Body of pancreas (tissue), 4 donors: Measurements from ENCODE around the gene BRWD1. TPM values are rescaled to one million over a fixed set of nuclear protein-coding genes. Genes with fewer than 3 reads are reported as not detected.
A peak's percentile ranks its signal among the peaks of the same experiment; 100 is the strongest.

ENCODE experiments used
- ATAC-seq: fragments of 150-250 bp; one replicate; pipeline ENCODE4 v1.9.1; 2016
- DNase-seq, 4 donors: peaks; one replicate each; pipeline ENCODE4 v3.0.0-alpha.2; 2019
- H3K27ac ChIP-seq, 4 donors: fragments of 200-600 bp; sonication (generic); 1 replicate in 3 of 4; 2 replicates in 1 of 4; pipeline versions ENCODE4 v1.5.1 to v1.6.1; 2016 to 2019; ENCODE audit warnings: mild to moderate bottlenecking in 1 of 4, mixed read lengths in 1 of 4, moderate library complexity in 1 of 4
- H3K27me3 ChIP-seq, 2 donors: fragments of 200-600 bp; sonication (generic); one replicate each; pipeline ENCODE4 v1.6.0; 2016; ENCODE audit warnings: mild to moderate bottlenecking in 1 of 2
- H3K36me3 ChIP-seq, 2 donors: fragments of 200-600 bp; sonication (generic); replicated peaks in 1 of 2; 2 replicates each; pipeline ENCODE4 v1.5.1; 2016; ENCODE audit warnings: low read depth in 2 of 2; ENCODE audit not compliant: insufficient read depth in 1 of 2
- H3K4me1 ChIP-seq: fragments of 200-600 bp; sonication (generic); one replicate; pipeline ENCODE4 v1.6.0; 2016
- H3K4me3 ChIP-seq, 2 donors: fragments of 200-600 bp; sonication (generic); 1 replicate in 1 of 2; 2 replicates in 1 of 2; pipeline ENCODE4 v1.5.1; 2016 to 2019
- H3K9me3 ChIP-seq, 3 donors: fragments of 200-600 bp; sonication (generic); 1 replicate in 2 of 3; 2 replicates in 1 of 3; pipeline ENCODE4 v1.5.1; 2016
- POLR2A ChIP-seq, 3 donors: fragments of 450-650 bp; IDR thresholded peaks; one replicate each; pipeline ENCODE4 v1.6.1; 2016; ENCODE audit warnings: antibody characterized with exemption in 3 of 3, mild to moderate bottlenecking in 2 of 3
- WGBS, 2 donors: methylation state at CpG; one replicate each; pipeline ENCODE4 v1.1.5; 2017; 5-methylcytosine and 5-hydroxymethylcytosine counted together
- intact Hi-C: fragments of 100-400 bp; cut with DNase I; formaldehyde crosslinking; loops from one replicate; pipeline ENCODE4 v1.15.1; 2023
- total RNA-seq, 2 donors: library from RNA; depleted of rRNA; stranded (reverse); fragments of >200 nt; gene quantifications; one replicate each; pipeline ENCODE4 v1.1.0, GENCODE V29; 2016
- TF ChIP-seq, protein P1 (sequence below), 7 experiments: fragments of 450-650 bp in 4 of 7; fragments of 200-600 bp in 3 of 7; sonication (generic) in 3 of 7; IDR thresholded peaks; one replicate each; pipeline ENCODE4 v1.5.1; 2016 to 2019; ENCODE audit warnings: antibody characterized with exemption in 7 of 7

Gene BRWD1
- total RNA-seq, 2 donors from 2014 or later, result 53.7 to 75.2 TPM

DNA sequence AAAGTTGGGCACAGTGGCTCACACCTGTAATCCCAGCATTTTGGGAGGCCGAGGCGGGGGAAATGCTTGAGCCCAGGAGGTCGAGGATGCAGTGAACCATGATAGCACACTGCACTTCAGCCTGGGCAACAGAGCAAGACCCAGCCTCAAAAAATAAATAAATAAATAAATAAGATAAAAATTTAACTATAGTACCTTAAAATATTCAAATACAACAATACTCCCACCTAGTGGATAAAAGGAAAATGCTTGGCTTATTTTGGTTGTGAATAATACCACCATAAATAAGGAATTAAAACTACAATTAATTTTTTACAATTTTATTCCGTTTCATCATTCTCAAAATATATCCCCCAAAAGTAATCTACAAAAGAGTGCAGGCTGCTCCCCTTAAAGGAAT, 138.3 kb downstream of the BRWD1 start:
- Histone ChIP-seq H3K27ac (no peak overlapping the region), H3K9me3 (no peaks in the 10 kb centered on the region), H3K4me3 (no peak overlapping the region), H3K4me1 (no peaks in the 10 kb centered on the region), H3K27me3 (no peaks in the 10 kb centered on the region), H3K36me3 (peaks cover 0 to 2% of the 10 kb centered on the region in 2 donors)
- ATAC-seq (no peak), DNase-seq (no peak)
- TF ChIP-seq, protein P1, sequence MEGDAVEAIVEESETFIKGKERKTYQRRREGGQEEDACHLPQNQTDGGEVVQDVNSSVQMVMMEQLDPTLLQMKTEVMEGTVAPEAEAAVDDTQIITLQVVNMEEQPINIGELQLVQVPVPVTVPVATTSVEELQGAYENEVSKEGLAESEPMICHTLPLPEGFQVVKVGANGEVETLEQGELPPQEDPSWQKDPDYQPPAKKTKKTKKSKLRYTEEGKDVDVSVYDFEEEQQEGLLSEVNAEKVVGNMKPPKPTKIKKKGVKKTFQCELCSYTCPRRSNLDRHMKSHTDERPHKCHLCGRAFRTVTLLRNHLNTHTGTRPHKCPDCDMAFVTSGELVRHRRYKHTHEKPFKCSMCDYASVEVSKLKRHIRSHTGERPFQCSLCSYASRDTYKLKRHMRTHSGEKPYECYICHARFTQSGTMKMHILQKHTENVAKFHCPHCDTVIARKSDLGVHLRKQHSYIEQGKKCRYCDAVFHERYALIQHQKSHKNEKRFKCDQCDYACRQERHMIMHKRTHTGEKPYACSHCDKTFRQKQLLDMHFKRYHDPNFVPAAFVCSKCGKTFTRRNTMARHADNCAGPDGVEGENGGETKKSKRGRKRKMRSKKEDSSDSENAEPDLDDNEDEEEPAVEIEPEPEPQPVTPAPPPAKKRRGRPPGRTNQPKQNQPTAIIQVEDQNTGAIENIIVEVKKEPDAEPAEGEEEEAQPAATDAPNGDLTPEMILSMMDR (IDR thresholded peaks at IDR 0.05), result peak; percentile 9 to 50 (median 35)
- no peak for TF ChIP-seq POLR2A (IDR thresholded peaks at IDR 0.05)
- intact Hi-C loops, result no loop called here
- 89 to 90% methylated on average over 4 of the region's 4 CpGs for WGBS, 2 donors

GRCh38 chr21:39173716-39174680, 139.4 kb downstream of the BRWD1 start:
- 79 to 88% methylated on average over 3 of the region's 3 CpGs for WGBS, 2 donors
- intact Hi-C loops, result no loop called here
- Histone ChIP-seq H3K4me1 (no peaks in the 10 kb centered on the region), H3K9me3 (no peaks in the 10 kb centered on the region), H3K4me3 (no peak overlapping the region), H3K36me3 (peaks cover 0 to 2% of the 10 kb centered on the region in 2 donors), H3K27me3 (no peaks in the 10 kb centered on the region), H3K27ac (no peak overlapping the region)
- no peak for TF ChIP-seq POLR2A (IDR thresholded peaks at IDR 0.05)
- TF ChIP-seq, protein P1 (IDR thresholded peaks at IDR 0.05), result no peak
- DNase-seq, result no peak
- ATAC-seq, result no peak

DNA sequence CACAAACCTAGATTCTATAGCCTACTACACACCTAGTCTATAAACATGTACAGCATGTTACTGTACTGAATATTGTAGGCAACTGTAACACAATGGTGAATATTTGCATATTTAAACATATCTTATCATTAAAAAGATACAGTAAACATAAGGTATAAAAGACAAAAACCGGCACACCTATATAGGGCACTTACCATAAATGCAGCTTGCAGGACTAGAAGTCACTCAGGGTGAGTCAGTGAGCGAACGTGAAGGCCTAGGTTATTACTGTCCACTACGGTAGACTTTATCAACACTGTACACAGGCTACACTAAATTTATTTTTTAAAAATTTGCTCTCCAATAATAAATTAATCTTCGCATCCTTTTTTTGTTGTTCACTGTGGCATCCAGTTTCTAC, 143.5 kb downstream of the BRWD1 start:
- no peak overlapping the region for H3K27ac ChIP-seq
- no peaks in the 10 kb centered on the region for H3K4me1 ChIP-seq
- WGBS, 2 donors, result 92 to 93% methylated on average over 5 of the region's 5 CpGs
- no peaks in the 10 kb centered on the region for H3K36me3 ChIP-seq
- intact Hi-C loops, result no loop called here
- DNase-seq (no peak), ATAC-seq (no peak)
- H3K9me3 ChIP-seq, result peaks cover 0 to 2% (median 0%) of the 10 kb centered on the region in 3 donors
- no peak overlapping the region for H3K4me3 ChIP-seq
- TF ChIP-seq, protein P1 (IDR thresholded peaks at IDR 0.05), result no peak
- no peak for TF ChIP-seq POLR2A (IDR thresholded peaks at IDR 0.05)
- no peaks in the 10 kb centered on the region for H3K27me3 ChIP-seq

GRCh38 chr21:39168800-39169199, 144.6 kb downstream of the BRWD1 start:
- H3K27me3 ChIP-seq, result no peaks in the 10 kb centered on the region
- ATAC-seq, result no peak
- WGBS, 2 donors, result 90 to 93% methylated on average over 2 of the region's 2 CpGs
- no peak overlapping the region for H3K4me3 ChIP-seq
- no peak for TF ChIP-seq POLR2A (IDR thresholded peaks at IDR 0.05)
- TF ChIP-seq, protein P1 (IDR thresholded peaks at IDR 0.05), result no peak
- DNase-seq, result no peak
- H3K4me1 ChIP-seq, result no peaks in the 10 kb centered on the region
- H3K36me3 ChIP-seq, result no peaks in the 10 kb centered on the region
- intact Hi-C loops, result no loop called here
- H3K27ac ChIP-seq, result no peak overlapping the region
- peaks cover 0 to 11% (median 0%) of the 10 kb centered on the region in 3 donors for H3K9me3 ChIP-seq
